Measurements from ENCODE around the gene DYNC2LI1.

GRCh38 chr2:43855292-43855691, 81.5 kb downstream of the DYNC2LI1 start:
- TF ChIP-seq ZFP36 (IDR thresholded peaks at IDR 0.05; ENCODE audit: borderline replicate concordance, partially characterized antibody), result no peak
- no peak for TF ChIP-seq CBX2 (IDR thresholded peaks at IDR 0.05; ENCODE audit: borderline replicate concordance, low read depth)
- no peak for TF ChIP-seq POLR2A (IDR thresholded peaks at IDR 0.05; ENCODE audit: low read length)

Data from A549 (cell line).